Stimulated activated CD4-positive, alpha-beta T cell treated with anti-CD3 and anti-CD28 coated beads, Interleukin-15, amount 100 ng/mL, for 48 hours (primary cell): ENCODE measurements around the gene CDH8.

ENCODE experiments used
- DNase-seq, 2 donors: peaks; one replicate each; pipeline ENCODE4 v3.0.0-alpha.2; 2020; ENCODE audit warnings: low read depth in 2 of 2

CDH8 gene

GRCh38 chr16:61616088-61616487 is 420.1 kb downstream of the CDH8 start:
- no peak for DNase-seq

- no peak for DNase-seq
Measured at GRCh38 chr16:61611847-61612491, 424.3 kb downstream of the CDH8 start.

- no peak for DNase-seq
Measured at GRCh38 chr16:61606581-61606980, 429.7 kb downstream of the CDH8 start.
